Right lobe of liver (tissue), 4 donors: Measurements from ENCODE around the gene EEFSEC.

Source experiments
- CTCF ChIP-seq, 4 donors: fragments of 200-600 bp in 3 of 4; fragments of 450-650 bp in 1 of 4; IDR thresholded peaks; one replicate each; pipeline versions ENCODE4 v1.5.1 to v1.8.0; 2016 to 2022; ENCODE audit warnings: antibody characterized with exemption in 4 of 4, mild to moderate bottlenecking in 2 of 4
- POLR2A ChIP-seq: fragments of 450-650 bp; IDR thresholded peaks from one replicate; pipeline ENCODE4 v1.6.1; 2017; ENCODE audit warnings: antibody characterized with exemption, mild to moderate bottlenecking
- donor health status: DM: no; HTN: no; CAD: no.
- donor health status: DM: no; HTN: no; CAD: no.
- donor health status: DM: no; HTN: yes; CAD: no.

GRCh38 chr3:128316481-128316891 lies 163.2 kb downstream of the EEFSEC start:
- TF ChIP-seq CTCF (IDR thresholded peaks at IDR 0.05) (no peak), POLR2A (no peak)
